DMS 273 treated with DMSO at 0.1 percent for 48 hours (cell line): ENCODE results near the gene BATF.

ENCODE experiments used
- DNase-seq: peaks from one replicate; lab custom pipeline; 2025; lab: John Stamatoyannopoulos, UW

BATF gene

DNA sequence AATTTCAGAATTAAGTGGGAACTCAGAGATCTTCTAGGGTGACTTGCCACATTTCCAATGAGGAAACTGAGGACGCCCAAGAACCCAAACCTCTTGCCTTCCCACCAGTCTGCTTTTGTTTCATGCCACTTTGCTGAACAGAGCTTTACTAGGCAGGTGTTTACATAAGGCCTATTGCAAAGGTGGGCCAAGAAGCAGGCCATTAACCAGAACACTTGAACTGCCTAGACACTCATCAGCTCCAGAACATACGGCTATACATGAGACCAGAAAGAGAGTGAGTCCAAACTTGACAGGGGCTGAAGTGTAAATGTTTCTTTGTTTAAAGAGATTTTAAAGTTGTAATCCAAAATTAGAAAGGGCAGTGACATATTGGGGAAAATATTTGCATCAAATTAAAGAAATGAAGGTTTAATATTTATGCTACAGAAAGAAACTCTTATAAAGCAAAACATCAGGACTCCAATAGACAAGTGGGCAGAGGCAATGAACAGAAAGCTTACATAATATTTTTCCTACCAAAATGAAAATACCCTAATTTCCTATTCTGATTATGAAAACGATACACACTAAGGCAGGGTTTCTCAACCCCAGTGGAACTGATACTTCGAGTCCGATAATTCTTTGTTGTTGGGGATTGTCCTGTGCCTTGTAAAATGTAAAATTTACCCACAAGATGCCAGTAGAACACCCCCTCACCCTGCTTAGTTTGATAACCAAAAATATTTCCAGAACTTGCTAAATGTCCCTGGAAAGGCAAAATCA, 11.7 kb downstream of the BATF start:
- no peak for DNase-seq

GRCh38 chr14:75535164-75535898, 13.1 kb downstream of the BATF start:
- no peak for DNase-seq

- no peak for DNase-seq
Observed at GRCh38 chr14:75537071-75537470, 14.8 kb downstream of the BATF start.

- DNase-seq, result no peak
Observed at GRCh38 chr14:75539162-75539560, 16.9 kb downstream of the BATF start.

DNA sequence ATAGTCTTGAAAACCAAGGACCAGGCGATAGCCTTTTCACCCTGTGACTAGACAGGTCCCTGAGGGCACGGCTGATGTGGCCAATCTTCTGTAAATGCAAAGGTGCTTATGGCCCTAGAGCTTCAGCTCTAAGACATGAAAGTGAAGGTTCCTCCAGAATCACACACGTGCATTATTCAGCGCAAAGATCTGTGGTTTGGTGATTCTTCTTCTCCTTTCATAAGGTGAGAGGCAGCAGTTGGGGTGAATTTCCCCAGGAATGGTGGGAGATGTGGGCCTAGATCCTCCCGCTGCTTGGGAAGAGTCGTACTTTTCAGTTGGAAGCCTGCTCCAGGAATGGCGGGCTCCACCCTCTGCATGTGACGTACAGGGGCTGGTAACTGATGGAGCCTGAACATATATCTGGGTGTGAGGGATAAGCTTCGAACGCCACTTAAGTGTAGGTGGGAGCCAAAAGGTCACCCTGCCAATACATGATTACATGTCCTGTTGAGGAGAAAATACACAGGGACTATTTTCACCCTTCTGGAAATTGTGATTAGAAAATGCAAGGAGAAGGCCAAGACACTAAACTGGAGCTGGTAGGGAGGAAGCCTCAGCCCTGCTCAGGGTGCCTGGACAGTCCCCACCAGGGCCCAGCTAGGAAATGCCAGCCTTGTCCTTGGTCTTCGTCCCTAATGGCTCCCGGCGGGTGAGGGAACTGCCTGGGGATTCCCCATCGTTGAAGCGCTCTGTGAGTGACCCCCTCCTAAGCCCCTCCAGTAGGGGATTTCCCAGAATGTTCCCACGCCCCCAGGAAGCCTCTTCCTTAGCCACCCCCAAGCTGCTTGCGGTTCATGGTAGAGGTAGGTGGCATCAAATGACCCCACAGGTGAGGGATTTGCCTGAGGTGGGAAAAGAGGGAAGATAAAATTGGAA, 17.6 kb downstream of the BATF start:
- no peak for DNase-seq

DNA sequence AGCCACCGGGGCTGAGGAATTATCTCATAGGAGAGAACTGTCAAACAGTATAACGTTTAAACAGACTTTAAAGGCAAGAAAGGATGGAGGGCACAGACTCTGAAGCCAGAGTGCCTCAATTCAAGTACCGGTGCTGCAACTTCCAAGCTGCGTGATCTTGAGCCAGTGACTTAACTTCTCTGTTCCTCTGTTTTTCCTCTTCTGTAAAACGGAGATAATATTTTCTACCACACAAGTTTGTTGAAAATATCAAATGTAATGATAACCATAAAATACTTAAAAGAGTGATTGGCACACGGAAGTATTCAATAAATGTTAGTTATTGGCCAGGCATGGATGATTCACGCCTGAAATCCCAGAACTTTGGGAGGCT, 18.2 kb downstream of the BATF start:
- no peak for DNase-seq

- DNase-seq, result no peak
Observed at GRCh38 chr14:75542588-75543091, 20.4 kb downstream of the BATF start.

- DNase-seq, result no peak
Observed at GRCh38 chr14:75543253-75543652, 21.0 kb downstream of the BATF start.

DNA sequence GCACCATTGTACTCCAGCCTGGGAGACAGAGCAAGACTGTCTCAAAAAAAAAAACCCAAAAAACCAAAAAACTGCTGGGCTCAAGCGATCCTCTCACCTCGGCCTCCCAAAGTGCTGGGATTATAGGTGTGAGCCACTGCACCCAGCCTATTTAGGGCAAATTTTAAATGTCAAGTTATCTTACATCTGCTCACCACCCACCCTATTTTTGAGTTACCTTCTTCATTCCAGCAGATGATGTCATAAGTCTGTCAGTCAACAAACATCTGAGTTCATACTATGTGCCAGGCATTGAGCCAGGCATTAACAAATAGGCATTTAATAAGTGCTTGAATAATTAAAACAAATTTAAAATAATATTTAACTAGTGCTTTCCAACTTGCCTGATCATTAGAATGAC, 21.5 kb downstream of the BATF start:
- no peak for DNase-seq

DNA sequence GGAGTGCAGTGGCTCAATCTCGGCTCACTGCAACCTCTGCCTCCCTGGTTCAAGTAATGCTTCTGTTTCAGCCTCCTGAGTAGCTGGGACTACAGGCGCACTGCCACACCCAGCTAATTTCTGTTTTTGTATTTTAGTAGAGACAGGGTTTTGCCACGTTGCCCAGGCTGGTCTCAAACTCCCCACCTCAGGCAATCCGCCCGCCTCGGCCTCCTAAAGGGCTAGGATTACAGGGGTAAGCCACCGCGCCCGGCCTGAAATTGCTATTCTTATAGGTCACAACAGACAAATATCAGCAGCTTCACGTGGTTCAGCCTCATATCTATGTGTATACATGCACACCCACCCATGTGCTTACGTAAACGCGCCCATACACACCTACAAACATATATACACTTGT, 23.6 kb downstream of the BATF start:
- no peak for DNase-seq

DNA sequence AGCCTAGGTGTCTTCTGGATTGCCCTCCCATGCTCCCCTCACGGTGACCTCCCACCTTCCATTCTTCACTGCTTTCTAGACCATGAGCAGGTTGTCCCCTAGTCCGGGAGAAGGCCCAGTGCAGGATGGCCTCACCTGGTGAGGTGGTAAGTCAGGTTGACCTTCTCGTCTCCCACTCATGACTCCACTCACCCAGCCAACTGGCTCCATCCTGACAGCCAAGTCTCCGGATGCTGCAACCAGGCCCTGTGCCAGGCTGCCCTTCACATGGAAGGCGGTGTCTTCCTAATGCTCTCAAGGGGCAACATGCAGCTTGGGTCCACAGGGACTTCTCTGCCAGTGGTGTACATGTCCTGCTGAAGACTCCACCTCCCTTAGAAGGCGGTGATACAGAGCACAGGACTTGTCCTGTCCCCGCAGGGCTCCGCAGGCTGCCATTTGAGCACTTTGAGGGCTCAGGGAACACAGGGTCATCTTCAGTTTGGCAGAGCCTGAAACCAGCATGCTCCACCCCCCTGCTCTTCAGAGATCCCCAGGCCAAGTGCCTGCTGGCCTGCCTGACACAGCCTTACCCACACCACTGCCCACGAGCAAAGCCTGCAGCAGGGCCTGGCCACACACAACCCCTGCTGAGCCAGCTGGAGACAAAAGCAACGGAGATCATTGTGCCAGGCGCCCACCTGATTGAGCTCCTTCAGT, 25.4 kb downstream of the BATF start:
- DNase-seq, result no peak

GRCh38 chr14:75548544-75548943, 26.3 kb downstream of the BATF start:
- no peak for DNase-seq

GRCh38 chr14:75549169-75549568, 26.9 kb downstream of the BATF start:
- DNase-seq, result no peak

DNA sequence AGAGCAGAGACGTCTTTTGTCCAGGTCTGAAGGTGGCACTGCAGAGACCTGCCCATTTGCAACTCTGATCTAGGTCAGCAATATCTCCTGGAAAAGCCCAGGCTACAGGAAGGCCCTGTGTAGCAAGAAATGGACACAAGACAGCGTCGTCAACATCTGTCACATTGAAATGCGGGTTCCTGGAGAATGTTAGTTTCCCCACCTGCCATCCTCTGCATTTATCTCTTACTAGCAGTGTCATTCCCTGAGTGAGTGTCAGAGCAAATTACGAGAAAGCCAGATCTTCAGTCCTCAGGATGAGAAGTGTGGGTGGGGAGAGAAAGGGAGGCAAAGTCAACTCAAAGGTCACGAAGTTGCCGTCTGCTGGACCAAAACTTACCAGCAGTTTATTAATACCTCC, 28.8 kb downstream of the BATF start:
- DNase-seq, result no peak

DNA sequence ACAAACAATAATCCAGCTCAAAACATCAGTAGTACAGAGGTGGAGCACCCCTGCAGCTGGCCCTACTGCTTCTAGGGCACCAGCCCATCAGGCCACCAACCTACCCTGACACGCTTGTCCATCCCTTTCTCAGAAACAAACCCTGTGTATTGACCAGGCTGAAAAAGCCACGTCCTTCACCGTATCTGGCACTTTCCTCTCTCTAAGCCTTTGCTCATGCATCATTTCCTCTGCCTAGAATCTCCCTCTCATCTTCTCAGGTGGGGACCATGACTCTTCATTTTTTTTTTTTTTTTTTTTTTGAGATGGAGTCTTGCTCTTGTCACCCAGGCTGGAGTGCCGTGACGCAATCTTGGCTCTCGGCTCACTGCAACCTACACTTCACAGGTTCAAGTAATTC, 30.9 kb downstream of the BATF start:
- no peak for DNase-seq

DNA sequence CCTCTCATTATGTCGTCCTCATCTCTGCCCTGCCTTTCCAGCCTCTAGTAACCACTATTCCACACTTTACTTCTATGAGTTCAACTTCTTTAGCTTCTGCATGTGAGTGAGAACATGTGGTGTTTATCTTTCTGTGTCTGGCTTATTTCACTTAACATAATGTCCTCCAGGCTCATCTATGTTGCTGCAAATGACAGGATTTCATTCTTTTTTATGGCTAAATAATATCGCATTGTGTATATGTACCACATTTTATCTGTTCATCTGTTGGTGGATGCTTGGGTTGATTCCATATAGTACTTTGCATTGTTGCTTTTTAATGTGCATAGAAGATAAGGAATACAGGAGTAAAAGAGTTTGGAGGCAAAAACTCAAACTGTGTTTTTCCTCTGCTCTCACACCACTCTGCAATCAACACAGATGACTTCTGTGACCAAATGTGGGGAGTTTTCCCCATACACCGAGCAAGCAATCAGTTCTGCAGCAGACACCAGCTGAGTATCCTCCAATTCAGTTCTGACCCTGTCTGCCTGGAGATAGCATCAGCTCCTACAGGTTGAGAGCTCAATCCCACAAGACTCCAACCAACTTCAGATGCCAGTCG, 31.6 kb downstream of the BATF start:
- DNase-seq, result no peak

- DNase-seq, result no peak
Observed at GRCh38 chr14:75554482-75554881, 32.2 kb downstream of the BATF start.

DNA sequence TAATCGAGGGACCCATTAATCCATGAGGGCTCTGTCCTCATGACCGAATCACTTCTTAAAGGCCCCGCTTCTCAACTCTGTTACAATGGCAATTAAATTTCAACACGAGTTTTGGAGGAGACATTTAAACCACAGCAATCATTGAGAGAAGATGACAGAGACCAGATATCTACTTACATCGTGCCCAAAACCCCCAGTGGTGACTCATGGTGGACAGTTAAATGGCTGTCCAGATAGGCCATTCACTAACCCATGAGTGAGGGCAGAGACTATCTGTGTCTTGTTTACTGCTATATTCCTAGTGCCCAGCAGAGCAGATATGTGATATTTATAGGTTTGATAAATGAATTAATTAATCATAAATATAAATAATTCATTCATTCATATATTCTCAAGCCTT, 36.2 kb downstream of the BATF start:
- no peak for DNase-seq

- no peak for DNase-seq
Observed at GRCh38 chr14:75559045-75559444, 36.8 kb downstream of the BATF start.

- no peak for DNase-seq
Observed at GRCh38 chr14:75559451-75560222, 37.4 kb downstream of the BATF start.

GRCh38 chr14:75561013-75561432, 38.8 kb downstream of the BATF start:
- DNase-seq, result peak; percentile 30
